ENCODE measurements around the gene EPB41L5.

DNA sequence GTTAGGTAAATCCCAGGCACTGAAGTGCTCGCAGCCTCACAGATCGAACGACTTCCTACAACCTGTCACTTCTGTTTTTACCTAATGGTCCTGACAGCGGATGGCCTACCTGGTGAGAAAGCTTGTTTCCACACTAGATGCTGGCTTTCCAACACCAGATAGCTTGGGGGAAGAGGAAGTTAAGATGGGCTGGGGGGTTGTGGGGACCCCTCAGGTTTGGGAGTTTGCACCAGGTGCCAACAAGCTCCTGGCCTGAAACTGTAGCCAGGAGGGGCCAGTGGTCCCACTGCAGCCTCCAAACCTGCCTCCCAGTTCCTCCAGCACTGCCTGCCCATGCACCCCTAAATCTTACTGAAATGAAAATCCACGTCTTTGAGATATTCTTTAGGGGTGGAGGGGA is 206.4 kb downstream of the EPB41L5 start:
- no peak for TF ChIP-seq POLR2AphosphoS5 (IDR thresholded peaks at IDR 0.05; ENCODE audit: borderline replicate concordance, low read depth, low read length)
- TF ChIP-seq EZH2 (IDR thresholded peaks at IDR 0.05) = no peak

Data from SK-N-MC (cell line).